ENCODE results near the gene PDPN.

PDPN gene

DNA sequence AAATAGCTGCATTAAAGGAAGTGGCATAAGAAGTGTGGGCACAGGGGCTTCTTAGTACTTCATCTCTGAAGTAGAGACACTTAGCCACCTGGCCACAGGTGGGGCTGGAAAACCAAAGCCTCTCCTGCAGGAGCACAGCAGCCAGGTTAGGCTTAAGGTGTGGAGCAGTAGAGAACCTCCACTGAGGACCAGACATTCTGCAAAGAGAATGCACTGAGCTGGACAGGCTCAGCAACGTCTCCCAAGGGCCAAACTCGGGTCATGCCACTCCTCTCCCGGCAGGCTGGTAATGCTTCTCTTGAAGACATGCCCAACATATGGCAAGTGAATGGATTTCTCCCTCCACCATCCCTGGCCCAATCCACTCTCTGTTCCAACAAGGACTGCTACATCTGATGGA, 36.8 kb upstream of the PDPN start:
- TF ChIP-seq EZH2phosphoT487 (IDR thresholded peaks at IDR 0.05; ENCODE audit: borderline replicate concordance, low read length) = no peak
- TF ChIP-seq, protein P1, sequence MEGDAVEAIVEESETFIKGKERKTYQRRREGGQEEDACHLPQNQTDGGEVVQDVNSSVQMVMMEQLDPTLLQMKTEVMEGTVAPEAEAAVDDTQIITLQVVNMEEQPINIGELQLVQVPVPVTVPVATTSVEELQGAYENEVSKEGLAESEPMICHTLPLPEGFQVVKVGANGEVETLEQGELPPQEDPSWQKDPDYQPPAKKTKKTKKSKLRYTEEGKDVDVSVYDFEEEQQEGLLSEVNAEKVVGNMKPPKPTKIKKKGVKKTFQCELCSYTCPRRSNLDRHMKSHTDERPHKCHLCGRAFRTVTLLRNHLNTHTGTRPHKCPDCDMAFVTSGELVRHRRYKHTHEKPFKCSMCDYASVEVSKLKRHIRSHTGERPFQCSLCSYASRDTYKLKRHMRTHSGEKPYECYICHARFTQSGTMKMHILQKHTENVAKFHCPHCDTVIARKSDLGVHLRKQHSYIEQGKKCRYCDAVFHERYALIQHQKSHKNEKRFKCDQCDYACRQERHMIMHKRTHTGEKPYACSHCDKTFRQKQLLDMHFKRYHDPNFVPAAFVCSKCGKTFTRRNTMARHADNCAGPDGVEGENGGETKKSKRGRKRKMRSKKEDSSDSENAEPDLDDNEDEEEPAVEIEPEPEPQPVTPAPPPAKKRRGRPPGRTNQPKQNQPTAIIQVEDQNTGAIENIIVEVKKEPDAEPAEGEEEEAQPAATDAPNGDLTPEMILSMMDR (IDR thresholded peaks at IDR 0.05; ENCODE audit: low read depth, low read length, poor library complexity, severe bottlenecking) = no peak
- H3K9me3 ChIP-seq (ENCODE audit: control insufficient read depth, insufficient read depth, low read length) = no peaks in the 10 kb centered on the region
- no peaks in the 10 kb centered on the region for H3F3A ChIP-seq (ENCODE audit: control insufficient read depth, insufficient read depth)
- no peak overlapping the region for H3K4me2 ChIP-seq (ENCODE audit: low read length)
- H3K36me3 ChIP-seq (ENCODE audit: control insufficient read depth, low read length) = no peaks in the 10 kb centered on the region
- no peaks in the 10 kb centered on the region for H3K9me2 ChIP-seq (replicated peaks; ENCODE audit: control insufficient read depth, low read length)
- H3K27ac ChIP-seq (ENCODE audit: low read depth, low read length) = no peak overlapping the region
- H3K79me2 ChIP-seq (ENCODE audit: control insufficient read depth, low read length) = no peaks in the 10 kb centered on the region
- no peaks in the 10 kb centered on the region for H3K27me3 ChIP-seq (ENCODE audit: control insufficient read depth, low read length)
- no peaks in the 10 kb centered on the region for H4K20me1 ChIP-seq (ENCODE audit: control insufficient read depth, insufficient read depth, low read depth, low read length)
- no peaks in the 10 kb centered on the region for H3K4me1 ChIP-seq (ENCODE audit: control insufficient read depth, low read length)
- no peak overlapping the region for H3K4me3 ChIP-seq (ENCODE audit: low read length)

DNA sequence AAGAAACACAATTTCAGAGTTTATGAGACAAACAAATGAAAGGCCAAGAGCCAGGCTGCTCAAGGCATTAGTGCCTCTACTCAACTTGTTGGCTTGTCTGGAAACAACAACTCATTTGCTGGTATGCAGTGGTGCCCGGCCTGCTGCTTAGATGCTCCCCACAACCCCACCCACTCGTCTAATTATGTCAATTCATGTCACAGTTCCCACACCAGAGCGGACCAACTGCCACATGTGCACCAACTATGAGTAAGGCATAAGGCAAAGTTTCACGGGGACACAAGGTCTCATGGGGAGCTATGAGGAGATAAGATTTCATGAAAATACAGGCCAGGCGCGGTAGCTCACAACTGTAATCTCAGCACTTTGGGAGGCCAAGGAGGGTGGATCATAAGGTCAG, 35.4 kb upstream of the PDPN start:
- H3K9me2 ChIP-seq (replicated peaks; ENCODE audit: control insufficient read depth, low read length) = no peaks in the 10 kb centered on the region
- no peaks in the 10 kb centered on the region for H3K27me3 ChIP-seq (ENCODE audit: control insufficient read depth, low read length)
- H4K20me1 ChIP-seq (ENCODE audit: control insufficient read depth, insufficient read depth, low read depth, low read length) = no peaks in the 10 kb centered on the region
- H3K79me2 ChIP-seq (ENCODE audit: control insufficient read depth, low read length) = no peaks in the 10 kb centered on the region
- H3F3A ChIP-seq (ENCODE audit: control insufficient read depth, insufficient read depth) = no peaks in the 10 kb centered on the region
- no peak overlapping the region for H3K4me3 ChIP-seq (ENCODE audit: low read length)
- no peaks in the 10 kb centered on the region for H3K9me3 ChIP-seq (ENCODE audit: control insufficient read depth, insufficient read depth, low read length)
- no peaks in the 10 kb centered on the region for H3K36me3 ChIP-seq (ENCODE audit: control insufficient read depth, low read length)
- no peak overlapping the region for H3K4me2 ChIP-seq (ENCODE audit: low read length)
- TF ChIP-seq, protein P1 (IDR thresholded peaks at IDR 0.05; ENCODE audit: low read depth, low read length, poor library complexity, severe bottlenecking) = no peak
- no peak for TF ChIP-seq EZH2phosphoT487 (IDR thresholded peaks at IDR 0.05; ENCODE audit: borderline replicate concordance, low read length)
- H3K27ac ChIP-seq (ENCODE audit: low read depth, low read length) = no peak overlapping the region
- H3K4me1 ChIP-seq (ENCODE audit: control insufficient read depth, low read length) = no peaks in the 10 kb centered on the region

DNA sequence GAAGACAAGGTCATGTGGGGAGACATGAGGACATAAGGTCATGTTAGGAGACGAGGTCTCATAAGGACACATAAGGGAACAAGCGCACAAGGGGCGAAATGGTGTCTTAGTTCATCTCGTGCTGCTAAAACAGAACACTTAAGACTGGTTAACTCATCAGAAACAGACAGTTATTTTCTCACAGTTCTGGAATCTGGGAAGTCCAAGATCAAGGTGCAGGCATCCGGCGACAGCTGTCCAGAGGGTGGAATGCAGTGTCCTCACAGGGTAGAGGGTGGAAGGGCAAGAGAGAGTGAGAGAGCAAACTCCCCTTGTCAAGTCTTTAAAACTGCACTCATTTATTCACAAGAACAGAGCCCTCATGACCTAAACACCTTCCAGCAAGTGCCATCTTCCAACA, 34.6 kb upstream of the PDPN start:
- Histone ChIP-seq H3K9me3 (ENCODE audit: control insufficient read depth, insufficient read depth, low read length) (no peaks in the 10 kb centered on the region), H3K4me1 (ENCODE audit: control insufficient read depth, low read length) (no peaks in the 10 kb centered on the region), H3K27me3 (ENCODE audit: control insufficient read depth, low read length) (no peaks in the 10 kb centered on the region), H3F3A (ENCODE audit: control insufficient read depth, insufficient read depth) (no peaks in the 10 kb centered on the region), H3K27ac (ENCODE audit: low read depth, low read length) (no peak overlapping the region), H3K9me2 (replicated peaks; ENCODE audit: control insufficient read depth, low read length) (no peaks in the 10 kb centered on the region), H3K79me2 (ENCODE audit: control insufficient read depth, low read length) (no peaks in the 10 kb centered on the region), H3K4me3 (ENCODE audit: low read length) (no peak overlapping the region), H4K20me1 (ENCODE audit: control insufficient read depth, insufficient read depth, low read depth, low read length) (no peaks in the 10 kb centered on the region), H3K36me3 (ENCODE audit: control insufficient read depth, low read length) (no peaks in the 10 kb centered on the region), H3K4me2 (ENCODE audit: low read length) (no peak overlapping the region)
- TF ChIP-seq EZH2phosphoT487 (IDR thresholded peaks at IDR 0.05; ENCODE audit: borderline replicate concordance, low read length) = no peak
- TF ChIP-seq, protein P1 (IDR thresholded peaks at IDR 0.05; ENCODE audit: low read depth, low read length, poor library complexity, severe bottlenecking) = no peak

DNA sequence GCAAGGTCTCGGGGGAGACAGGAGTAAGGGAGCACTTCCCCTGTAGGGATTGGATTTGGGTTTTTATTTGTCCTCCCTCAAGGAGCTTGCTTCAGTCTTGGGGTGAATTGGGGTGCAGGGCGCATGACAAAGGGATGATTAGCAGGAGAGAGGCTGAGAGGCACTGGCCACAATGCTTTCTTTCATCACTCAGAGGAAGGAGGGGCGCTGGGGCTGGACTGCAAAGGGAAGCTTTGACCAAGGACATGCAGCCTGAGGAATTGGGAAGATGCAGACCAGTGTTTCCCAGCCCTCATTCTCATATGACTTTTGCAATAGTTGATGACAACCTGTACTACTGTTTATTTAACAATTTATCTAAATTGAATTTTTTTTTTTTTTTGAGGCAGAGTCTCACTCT, 34.1 kb upstream of the PDPN start:
- Histone ChIP-seq H3F3A (ENCODE audit: control insufficient read depth, insufficient read depth) (no peaks in the 10 kb centered on the region), H3K27me3 (ENCODE audit: control insufficient read depth, low read length) (no peaks in the 10 kb centered on the region), H3K9me2 (replicated peaks; ENCODE audit: control insufficient read depth, low read length) (no peaks in the 10 kb centered on the region), H3K27ac (ENCODE audit: low read depth, low read length) (no peak overlapping the region), H3K79me2 (ENCODE audit: control insufficient read depth, low read length) (no peaks in the 10 kb centered on the region), H3K4me2 (ENCODE audit: low read length) (no peak overlapping the region), H3K4me1 (ENCODE audit: control insufficient read depth, low read length) (no peaks in the 10 kb centered on the region), H3K36me3 (ENCODE audit: control insufficient read depth, low read length) (no peaks in the 10 kb centered on the region), H3K4me3 (ENCODE audit: low read length) (no peak overlapping the region), H3K9me3 (ENCODE audit: control insufficient read depth, insufficient read depth, low read length) (no peaks in the 10 kb centered on the region), H4K20me1 (ENCODE audit: control insufficient read depth, insufficient read depth, low read depth, low read length) (no peaks in the 10 kb centered on the region)
- no peak for TF ChIP-seq EZH2phosphoT487 (IDR thresholded peaks at IDR 0.05; ENCODE audit: borderline replicate concordance, low read length)
- TF ChIP-seq, protein P1 (IDR thresholded peaks at IDR 0.05; ENCODE audit: low read depth, low read length, poor library complexity, severe bottlenecking) = no peak

Measured in DOHH2 (cell line).